ENCODE results near the gene STAT5B. TPM values are rescaled to one million over a fixed set of nuclear protein-coding genes. Genes with fewer than 3 reads are reported as not detected.
A peak's percentile ranks its signal among the peaks of the same experiment; 100 is the strongest.

Gene STAT5B
- total RNA-seq, 1 experiment from 2014 or later, result 102 TPM

- Histone ChIP-seq H3K27me3 (ENCODE audit: control insufficient read depth, insufficient read depth, low read length) (no peaks in the 10 kb centered on the region), H3K4me1 (ENCODE audit: control insufficient read depth, insufficient read depth, low read length) (no peaks in the 10 kb centered on the region), H3K36me3 (ENCODE audit: control insufficient read depth, insufficient read depth, low read length) (no peaks in the 10 kb centered on the region), H3K4me3 (ENCODE audit: low read depth in 2 of 2, low read length in 2 of 2) (no peak overlapping the region), H3K9me3 (ENCODE audit: control insufficient read depth, insufficient read depth, low read depth, low read length) (no peaks in the 10 kb centered on the region), H3K27ac (ENCODE audit: low read length) (no peak overlapping the region)
- POLR2A ChIA-PET, result no interaction called here
- in situ Hi-C loops (cut with HindIII; ENCODE audit: low pct_unique_long_range_greater_than_20kb, low sequenced_read_pairs), result no loop called here
- ATAC-seq (0 out of 2 replicates have a peak, but pooled peaks have one; percentile 53), DNase-seq (ENCODE audit: low read depth, low spot score) (no peak)
- TF ChIP-seq REST (IDR thresholded peaks at IDR 0.05; ENCODE audit: insufficient read depth in 1 of 2, low read depth in 2 of 2, low read length in 1 of 2) (no peak), POLR2AphosphoS5 (IDR thresholded peaks at IDR 0.05; ENCODE audit: low read depth, low read length) (no peak)
- BruUV-seq (replicated peaks), result no TSS peak
- intact Hi-C loops (cut with micrococcal nuclease; ENCODE audit: unreplicated experiment), result no loop called here
- CTCF ChIA-PET, result no interaction called here
Measured at GRCh38 chr17:42163113-42163512, 113.1 kb downstream of the STAT5B start.

- ChIA-PET POLR2A (no interaction called here), CTCF (no interaction called here)
- TF ChIP-seq REST (IDR thresholded peaks at IDR 0.05; ENCODE audit: insufficient read depth in 1 of 2, low read depth in 2 of 2, low read length in 1 of 2) (no peak), TCF7L2 (IDR thresholded peaks at IDR 0.05; ENCODE audit: low read depth, low read length) (no peak)
- no peaks in the 10 kb centered on the region for H3K4me1 ChIP-seq (ENCODE audit: control insufficient read depth, insufficient read depth, low read length)
- H3K27me3 ChIP-seq (ENCODE audit: control insufficient read depth, insufficient read depth, low read length), result no peaks in the 10 kb centered on the region
- no peaks in the 10 kb centered on the region for H3K36me3 ChIP-seq (ENCODE audit: control insufficient read depth, insufficient read depth, low read length)
- in situ Hi-C loops (cut with HindIII; ENCODE audit: low pct_unique_long_range_greater_than_20kb, low sequenced_read_pairs) (no loop called here), intact Hi-C loops (cut with micrococcal nuclease; ENCODE audit: unreplicated experiment) (no loop called here)
- no peak for DNase-seq (ENCODE audit: low read depth, low spot score)
- no peak overlapping the region for H3K27ac ChIP-seq (ENCODE audit: low read length)
- H3K9me3 ChIP-seq (ENCODE audit: control insufficient read depth, insufficient read depth, low read depth, low read length), result no peaks in the 10 kb centered on the region
- H3K4me3 ChIP-seq (ENCODE audit: low read depth in 2 of 2, low read length in 2 of 2), result no peak overlapping the region
- no peak for ATAC-seq
- BruUV-seq (replicated peaks), result no TSS peak
Measured at GRCh38 chr17:42160531-42160910, 115.7 kb downstream of the STAT5B start.

GRCh38 chr17:42159796-42160530 lies 116.2 kb downstream of the STAT5B start:
- H3K4me1 ChIP-seq (ENCODE audit: control insufficient read depth, insufficient read depth, low read length), result no peaks in the 10 kb centered on the region
- no peaks in the 10 kb centered on the region for H3K9me3 ChIP-seq (ENCODE audit: control insufficient read depth, insufficient read depth, low read depth, low read length)
- in situ Hi-C loops (cut with HindIII; ENCODE audit: low pct_unique_long_range_greater_than_20kb, low sequenced_read_pairs), result no loop called here
- ChIA-PET CTCF (no interaction called here), POLR2A (no interaction called here)
- no peak for DNase-seq (ENCODE audit: low read depth, low spot score)
- no peaks in the 10 kb centered on the region for H3K36me3 ChIP-seq (ENCODE audit: control insufficient read depth, insufficient read depth, low read length)
- intact Hi-C loops (cut with micrococcal nuclease; ENCODE audit: unreplicated experiment), result no loop called here
- H3K27ac ChIP-seq (ENCODE audit: low read length), result no peak overlapping the region
- H3K4me3 ChIP-seq (ENCODE audit: low read depth in 2 of 2, low read length in 2 of 2), result no peak overlapping the region
- no peak for TF ChIP-seq POLR2AphosphoS5 (IDR thresholded peaks at IDR 0.05; ENCODE audit: low read depth, low read length)
- TF ChIP-seq REST (IDR thresholded peaks at IDR 0.05; ENCODE audit: insufficient read depth in 1 of 2, low read depth in 2 of 2, low read length in 1 of 2), result no peak
- no peak for TF ChIP-seq TCF7L2 (IDR thresholded peaks at IDR 0.05; ENCODE audit: low read depth, low read length)
- TF ChIP-seq SIN3A (IDR thresholded peaks at IDR 0.05; ENCODE audit: borderline replicate concordance, insufficient read depth, low read depth, low read length), result no peak
- TF ChIP-seq CTCF (IDR thresholded peaks at IDR 0.05), result no peak
- BruUV-seq (replicated peaks), result no TSS peak
- ATAC-seq, result no peak
- H3K27me3 ChIP-seq (ENCODE audit: control insufficient read depth, insufficient read depth, low read length), result no peaks in the 10 kb centered on the region
